Measurements from ENCODE around the gene KLRC2.
"Not testable (repeated sequence)": the region's sequence is repeated elsewhere in the genome, so short reads cannot be mapped to it uniquely, and the experiment has no call there.

KLRC2 gene

DNA sequence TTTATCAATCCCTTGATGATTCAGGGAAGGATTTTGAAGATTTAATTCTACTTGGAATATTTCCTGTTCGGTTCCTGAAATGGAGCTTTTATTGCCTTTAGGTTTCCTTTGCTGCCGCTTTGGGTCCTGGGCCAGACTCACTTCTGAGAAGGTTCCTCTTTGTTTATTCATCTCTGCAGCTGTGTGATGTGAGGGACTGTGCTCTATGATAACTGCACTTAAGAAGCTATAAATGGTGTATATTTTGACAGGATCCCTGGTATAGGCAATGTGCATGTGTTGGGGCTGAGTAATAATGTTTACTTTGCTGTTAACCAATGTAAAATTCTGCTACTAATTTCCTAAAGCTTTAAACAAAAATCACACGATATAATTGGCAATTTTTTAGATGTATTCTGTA is at the start of gene KLRC2:
TSS of gene KLRC2 (minus strand) at position 195 of the 400 bp plus-strand sequence. CDS start at position 171, 24 bp downstream.
- DNase-seq (ENCODE audit: low spot score), result not testable (repeated sequence)

DNA sequence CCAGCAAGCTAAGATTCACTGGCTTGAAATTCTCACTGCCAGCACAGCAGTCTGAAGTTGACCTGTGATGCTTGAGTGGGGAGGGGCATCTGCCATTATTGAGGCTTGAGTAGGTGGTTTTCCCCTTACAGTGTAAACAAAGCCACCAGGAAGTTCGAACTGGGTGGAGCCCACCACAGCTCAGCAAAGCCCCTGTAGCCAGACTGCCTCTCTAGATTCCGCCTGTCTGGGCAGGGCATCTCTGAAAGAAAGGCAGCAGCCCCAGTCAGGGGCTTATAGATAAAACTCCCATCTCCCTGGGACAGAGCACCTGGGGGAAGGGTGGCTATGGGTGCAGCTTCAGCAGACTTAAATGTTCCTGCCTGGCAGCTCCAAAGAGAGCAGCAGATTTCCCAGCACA is 46.1 kb upstream of the KLRC2 start:
- DNase-seq (ENCODE audit: low spot score), result not testable (repeated sequence)

DNA sequence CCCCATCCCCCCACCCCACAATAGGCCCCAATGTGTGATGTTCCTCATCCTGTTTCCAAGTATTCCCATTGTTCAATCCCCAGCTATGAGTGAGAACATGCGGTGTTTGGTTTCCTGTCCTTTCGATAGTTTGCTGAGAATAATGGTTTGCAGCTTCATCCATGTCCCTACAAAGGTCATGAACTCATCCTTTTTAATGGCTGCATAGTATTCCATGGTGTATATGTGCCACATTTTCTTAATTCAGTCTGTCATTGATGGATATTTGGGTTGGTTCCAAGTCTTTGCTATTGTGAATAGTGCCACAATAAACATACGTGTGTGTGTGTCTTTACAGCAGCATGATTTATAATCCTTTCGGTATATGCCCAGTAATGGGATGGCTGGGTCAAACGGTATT is 37.0 kb upstream of the KLRC2 start:
- not testable (repeated sequence) for DNase-seq (ENCODE audit: low spot score)

DNA sequence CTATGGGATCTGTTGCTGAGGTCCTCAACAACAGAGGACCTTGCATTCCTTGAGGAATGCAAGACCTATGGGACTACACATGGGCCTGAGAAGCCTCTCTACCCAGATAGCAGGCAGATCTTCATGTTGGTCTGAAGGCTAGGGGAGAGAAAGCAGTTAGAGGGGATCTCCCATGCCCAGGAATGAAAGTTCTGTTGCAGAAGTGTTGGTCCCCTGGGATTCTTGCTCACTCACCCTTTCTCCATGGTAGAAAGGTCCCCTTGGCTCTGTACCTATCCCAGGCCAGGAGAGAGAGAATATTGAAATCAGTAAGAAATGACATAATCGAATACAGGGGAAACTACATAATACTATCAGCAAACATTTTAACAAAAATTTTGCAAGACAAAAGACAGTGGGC is 33.9 kb upstream of the KLRC2 start:
- no peak for DNase-seq (ENCODE audit: low spot score)

DNA sequence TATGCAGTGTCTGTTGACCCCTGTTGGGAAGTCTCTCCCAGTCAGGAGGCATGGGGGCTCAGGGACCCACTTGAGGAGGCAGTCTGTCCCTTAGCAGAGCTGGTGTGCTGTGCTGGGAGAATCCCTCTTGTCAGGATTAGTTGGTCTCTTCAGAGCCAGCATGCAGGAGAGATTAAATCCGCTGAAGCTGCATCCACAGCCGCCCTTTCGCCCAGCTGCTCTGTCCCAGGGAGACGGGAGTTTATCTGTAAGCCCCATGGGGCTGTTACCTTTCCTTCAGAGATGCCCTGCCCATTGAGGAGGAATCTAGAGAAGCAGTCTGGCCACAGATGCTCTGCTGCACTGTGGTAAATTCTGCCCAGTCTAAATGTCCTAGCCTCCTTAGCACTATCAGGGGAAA is 30.5 kb upstream of the KLRC2 start:
- no peak for DNase-seq (ENCODE audit: low spot score)

DNA sequence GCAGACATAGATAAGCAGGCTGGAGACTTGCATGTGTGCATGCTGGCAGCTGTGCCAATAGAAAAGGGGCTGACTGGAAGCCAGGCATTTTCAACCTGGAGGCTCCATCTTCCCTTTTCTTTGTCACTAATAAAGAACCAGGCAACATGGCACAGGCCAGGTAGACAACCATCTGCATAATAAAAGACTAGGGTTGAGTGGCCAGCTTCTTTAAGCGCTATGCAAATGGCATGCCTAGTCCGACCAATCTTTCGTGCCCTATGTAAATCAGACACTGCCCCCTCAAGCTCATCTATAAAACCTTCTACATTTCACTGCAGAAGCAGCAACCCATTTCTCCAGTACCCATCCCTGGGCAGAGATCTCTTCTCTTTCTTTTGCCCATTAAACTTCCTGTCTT is 21.9 kb upstream of the KLRC2 start:
- no peak for DNase-seq (ENCODE audit: low spot score)

DNA sequence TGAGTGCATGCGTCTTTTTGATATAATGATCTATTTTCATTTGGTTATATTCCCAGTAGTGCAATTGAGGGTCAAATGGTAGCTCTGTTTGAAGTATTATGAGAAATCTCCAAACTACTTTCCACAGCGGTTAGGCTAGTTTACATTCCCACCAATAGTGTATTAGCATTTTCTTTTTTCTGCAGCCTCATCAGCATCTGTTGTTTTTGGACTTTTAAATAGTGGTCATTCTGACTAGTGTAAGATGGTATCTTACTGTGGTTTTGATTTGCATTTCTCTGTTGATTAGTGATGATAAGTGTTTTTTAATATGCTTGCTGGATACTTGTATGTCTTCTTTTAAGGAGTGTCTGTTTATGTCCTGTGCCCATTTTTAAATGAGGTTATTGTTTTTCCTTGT is 21.0 kb upstream of the KLRC2 start:
- DNase-seq (ENCODE audit: low spot score), result no peak

DNA sequence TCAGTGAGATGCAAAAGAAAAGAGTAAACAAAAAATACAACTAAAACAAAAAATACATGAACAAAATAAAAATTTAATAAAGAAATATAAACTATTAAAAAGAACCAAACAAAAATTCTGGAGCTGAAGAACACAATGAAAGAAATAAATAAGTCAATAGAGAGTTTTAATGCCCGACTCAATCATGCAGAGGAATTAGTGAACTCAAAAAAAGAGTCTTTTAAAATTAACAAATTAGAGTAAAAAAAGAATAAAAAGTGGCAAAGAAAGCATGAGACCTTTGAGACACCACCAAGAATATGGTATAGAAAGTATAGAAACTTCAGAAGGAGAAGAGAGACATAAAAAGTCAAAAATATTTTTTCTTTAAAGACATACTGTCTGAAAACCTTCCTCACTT is 20.0 kb upstream of the KLRC2 start:
- no peak for DNase-seq (ENCODE audit: low spot score)

DNA sequence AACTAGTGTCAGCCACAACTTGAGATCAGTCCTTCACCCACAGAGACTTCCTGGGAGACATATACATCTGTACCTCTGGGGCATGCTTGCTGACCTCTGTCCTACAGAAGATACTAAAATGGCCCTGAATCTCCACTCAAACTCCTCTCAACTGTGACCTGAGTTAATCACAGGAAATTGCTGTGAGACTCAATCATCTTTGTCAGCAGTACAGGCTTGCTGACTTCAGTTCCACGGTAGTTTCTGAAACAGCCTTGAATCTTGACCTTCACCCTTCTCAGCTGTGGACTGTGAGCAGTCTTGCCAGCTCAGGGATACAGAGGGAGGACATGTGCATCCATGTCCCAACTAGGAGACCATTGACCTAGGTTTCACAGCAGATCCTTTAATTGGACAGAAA is 18.7 kb upstream of the KLRC2 start:
- peak; percentile 81 for DNase-seq (ENCODE audit: low spot score)

DNA sequence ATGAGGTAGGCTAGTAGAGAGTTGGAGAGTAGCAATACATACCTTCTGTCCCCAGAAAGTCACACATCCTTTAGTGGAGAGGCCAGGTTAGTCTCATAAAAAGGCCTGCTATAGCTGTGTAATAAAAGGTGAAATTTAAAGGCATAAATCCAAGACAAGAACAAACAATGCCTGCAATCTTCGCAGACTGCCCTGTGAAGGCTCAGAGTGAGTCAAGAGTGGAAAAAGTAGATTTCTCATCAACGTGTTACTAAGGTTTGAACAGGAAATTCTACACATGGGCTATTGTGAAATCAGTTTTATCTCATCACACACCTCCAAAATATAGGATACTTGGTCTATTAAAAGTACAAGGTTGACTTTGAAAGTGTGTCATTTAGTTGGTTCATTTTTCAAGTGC is 17.3 kb upstream of the KLRC2 start, which contains the start of gene KLRC1:
TSS of gene KLRC1 (minus strand) at position 222 of the 400 bp plus-strand sequence. CDS start 2,221 bp downstream, outside the sequence.
- peak; percentile 22 for DNase-seq (ENCODE audit: low spot score)

DNA sequence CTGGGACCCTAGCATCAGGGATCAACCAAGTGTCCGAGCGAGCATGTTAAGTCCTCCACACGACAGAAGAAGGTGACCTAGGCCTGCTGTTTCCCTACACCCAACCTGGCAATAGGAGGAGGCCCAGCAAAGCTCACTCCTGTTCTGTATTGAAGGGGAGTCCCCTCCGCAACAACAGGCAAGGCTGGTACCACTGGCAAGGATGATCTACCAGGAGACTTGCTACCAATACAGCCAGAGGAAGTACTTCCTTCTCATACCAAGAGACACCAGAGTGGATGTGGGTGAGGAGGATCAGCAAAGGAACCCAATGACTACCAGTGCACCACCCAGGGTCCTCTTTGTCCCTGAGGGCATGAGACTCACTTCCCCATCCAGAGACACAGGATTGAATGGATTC is 12.4 kb upstream of the KLRC2 start:
- DNase-seq (ENCODE audit: low spot score), result no peak

DNA sequence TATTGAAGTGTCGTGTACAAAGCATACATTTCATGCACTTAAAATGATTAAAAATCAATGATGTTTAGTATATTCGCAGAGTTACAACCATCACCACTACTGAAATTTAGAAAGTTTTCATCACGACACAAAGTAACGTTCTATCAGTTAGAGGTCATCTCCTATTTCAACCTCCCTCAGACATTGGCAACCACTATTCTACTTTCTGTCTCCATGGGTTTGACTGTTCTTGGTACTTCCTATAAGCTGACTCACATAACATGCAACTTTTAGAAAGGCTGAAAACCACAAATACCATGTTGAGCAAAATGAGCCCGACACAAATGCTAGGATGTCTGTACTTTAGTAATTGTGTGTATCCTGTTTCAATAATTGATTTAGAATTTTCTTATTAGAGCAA is 10.2 kb upstream of the KLRC2 start:
- not testable (repeated sequence) for DNase-seq (ENCODE audit: low spot score)

DNA sequence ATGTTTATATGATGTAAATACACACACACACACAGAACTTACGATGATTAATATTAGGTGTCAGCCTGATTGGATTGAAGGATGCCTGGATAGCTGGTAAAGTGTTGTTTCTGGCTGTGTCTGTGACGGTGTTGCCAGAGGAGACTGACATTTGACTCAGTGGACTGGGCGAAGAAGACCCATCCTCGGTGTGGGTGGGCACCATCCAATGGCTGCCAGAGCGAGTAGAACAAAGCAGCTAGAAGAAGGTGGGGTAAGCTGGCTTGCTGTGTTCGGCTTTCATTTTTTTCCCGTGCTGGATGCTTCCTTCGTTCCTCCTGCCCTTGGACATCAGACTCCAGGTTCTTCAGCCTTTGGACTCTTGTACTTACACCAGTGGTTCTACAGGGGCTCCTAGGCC is 5.3 kb upstream of the KLRC2 start:
- not testable (repeated sequence) for DNase-seq (ENCODE audit: low spot score)

DNA sequence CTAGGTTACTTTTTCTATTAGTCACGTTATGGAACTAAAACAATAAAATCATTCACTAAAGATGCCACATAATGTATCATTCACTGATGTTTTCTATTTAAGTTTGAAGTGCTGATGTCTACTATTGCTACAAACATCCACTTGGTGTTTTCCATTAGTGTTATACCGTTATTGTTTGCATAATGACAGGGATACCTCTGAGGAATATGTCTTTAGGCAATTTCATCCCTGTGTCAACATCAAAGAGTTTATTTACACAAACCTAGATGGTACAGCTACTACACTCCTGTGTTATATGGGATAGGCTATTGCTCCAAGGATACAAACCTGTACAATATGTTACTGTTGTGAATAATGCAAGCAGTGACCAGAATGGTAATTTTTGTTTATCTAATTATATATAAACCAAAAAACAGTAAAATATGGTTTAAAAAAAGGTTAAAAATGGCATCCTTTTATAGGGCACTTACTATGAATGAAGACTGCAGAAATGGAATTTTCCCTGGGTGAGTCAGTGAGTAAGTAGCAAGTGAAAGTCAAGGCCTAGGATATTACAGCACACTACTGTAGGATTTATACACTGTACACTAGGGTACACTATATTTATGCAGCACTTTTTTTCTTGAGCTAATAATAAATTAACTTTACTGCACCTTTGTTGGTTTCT is 3.9 kb upstream of the KLRC2 start:
- not testable (repeated sequence) for DNase-seq (ENCODE audit: low spot score)

DNA sequence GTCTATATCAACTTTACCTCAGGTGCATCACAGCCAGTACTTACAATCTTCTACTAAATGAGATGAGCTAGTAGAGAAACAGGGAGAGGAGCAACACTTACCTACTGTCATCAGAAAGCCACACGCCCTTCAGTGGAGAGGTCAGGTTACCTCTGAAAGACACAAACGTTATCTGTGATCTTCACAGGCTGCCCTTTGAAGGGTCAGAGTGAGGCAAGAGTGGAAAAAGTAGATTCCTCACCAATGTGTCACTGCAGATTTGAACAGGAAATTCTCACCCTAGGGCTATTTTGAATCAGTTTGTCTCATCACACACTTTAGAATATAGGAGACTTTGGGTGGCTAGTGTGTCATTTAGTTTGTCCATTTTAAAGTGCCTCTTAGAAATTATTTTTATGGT is 1.8 kb upstream of the KLRC2 start:
- DNase-seq (ENCODE audit: low spot score), result not testable (repeated sequence)

DNA sequence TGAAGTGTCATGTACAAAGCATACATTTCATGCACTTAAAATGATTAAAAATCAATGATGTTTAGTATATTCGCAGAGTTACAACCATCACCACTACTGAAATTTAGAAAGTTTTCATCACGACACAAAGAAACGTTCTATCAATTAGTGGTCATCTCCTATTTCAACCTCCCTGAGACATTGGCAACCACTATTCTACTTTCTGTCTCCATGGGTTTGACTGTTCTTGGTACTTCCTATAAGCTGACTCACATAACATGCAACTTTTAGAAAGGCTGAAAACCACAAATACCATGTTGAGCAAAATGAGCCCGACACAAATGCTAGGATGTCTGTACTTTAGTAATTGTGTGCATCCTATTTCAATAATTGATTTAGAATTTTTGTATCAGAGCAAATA is 5.2 kb downstream of the KLRC2 start:
- DNase-seq (ENCODE audit: low spot score), result not testable (repeated sequence)

DNA sequence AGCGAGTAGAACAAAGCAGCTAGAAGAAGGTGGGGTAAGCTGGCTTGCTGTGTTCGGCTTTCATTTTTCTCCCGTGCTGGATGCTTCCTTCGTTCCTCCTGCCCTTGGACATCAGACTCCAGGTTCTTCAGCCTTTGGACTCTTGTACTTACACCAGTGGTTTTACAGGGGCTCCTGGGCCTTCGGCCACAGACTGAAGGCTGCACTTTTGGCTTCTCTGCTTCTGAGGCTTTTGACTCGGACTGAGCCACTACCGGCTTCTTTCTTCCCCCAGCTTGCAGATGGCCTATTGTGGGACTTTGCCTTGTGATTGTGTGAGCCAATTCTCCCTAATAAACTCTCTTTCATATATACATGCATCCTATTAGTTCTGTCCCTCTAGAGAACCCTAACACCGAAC is 9.9 kb downstream of the KLRC2 start:
- not testable (repeated sequence) for DNase-seq (ENCODE audit: low spot score)

DNA sequence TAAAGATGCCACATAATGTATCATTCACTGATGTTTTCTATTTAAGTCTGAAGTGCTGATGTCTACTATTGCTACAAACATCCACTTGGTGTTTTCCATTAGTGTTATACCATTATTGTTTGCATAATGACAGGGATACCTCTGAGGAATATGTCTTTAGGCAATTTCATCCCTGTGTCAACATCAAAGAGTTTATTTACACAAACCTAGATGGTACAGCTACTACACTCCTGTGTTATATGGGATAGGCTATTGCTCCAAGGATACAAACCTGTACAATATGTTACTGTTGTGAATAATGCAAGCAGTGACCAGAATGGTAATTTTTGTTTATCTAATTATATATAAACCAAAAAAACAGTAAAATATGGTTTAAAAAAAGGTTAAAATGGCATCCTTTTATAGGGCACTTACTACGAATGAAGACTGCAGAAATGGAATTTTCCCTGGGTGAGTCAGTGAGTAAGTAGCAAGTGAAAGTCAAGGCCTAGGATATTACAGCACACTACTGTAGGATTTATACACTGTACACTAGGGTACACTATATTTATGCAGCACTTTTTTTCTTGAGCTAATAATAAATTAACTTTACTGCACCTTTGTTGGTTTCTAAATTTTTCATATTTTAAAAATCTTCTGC is 11.4 kb downstream of the KLRC2 start:
- not testable (repeated sequence) for DNase-seq (ENCODE audit: low spot score)

DNA sequence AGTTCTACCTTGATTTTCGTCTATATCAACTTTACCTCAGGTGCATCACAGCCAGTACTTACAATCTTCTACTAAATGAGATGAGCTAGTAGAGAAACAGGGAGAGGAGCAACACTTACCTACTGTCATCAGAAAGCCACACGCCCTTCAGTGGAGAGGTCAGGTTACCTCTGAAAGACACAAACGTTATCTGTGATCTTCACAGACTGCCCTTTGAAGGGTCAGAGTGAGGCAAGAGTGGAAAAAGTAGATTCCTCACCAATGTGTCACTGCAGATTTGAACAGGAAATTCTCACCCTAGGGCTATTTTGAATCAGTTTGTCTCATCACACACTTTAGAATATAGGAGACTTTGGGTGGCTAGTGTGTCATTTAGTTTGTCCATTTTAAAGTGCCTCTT is 13.7 kb downstream of the KLRC2 start:
- DNase-seq (ENCODE audit: low spot score), result not testable (repeated sequence)

DNA sequence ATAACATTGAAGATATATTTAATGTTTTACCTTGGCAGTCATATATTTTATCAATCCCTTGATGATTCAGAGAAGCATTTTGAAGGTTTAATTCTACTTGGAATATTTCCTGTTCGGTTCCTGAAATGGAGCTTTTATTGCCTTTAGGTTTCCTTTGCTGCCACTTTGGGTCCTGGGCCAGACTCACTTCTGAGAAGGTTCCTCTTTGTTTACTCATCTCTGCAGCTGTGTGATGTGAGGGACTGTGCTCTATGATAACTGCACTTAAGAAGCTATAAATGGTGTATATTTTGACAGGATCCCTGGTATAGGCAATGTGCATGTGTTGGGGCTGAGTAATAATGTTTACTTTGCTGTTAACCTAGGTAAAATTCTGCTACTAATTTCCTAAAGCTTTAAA is 15.5 kb downstream of the KLRC2 start, which contains the start of gene KLRC3:
TSS of gene KLRC3 (minus strand) at position 262 of the 400 bp plus-strand sequence. CDS start at position 217, 45 bp downstream.
- not testable (repeated sequence) for DNase-seq (ENCODE audit: low spot score)

DNA sequence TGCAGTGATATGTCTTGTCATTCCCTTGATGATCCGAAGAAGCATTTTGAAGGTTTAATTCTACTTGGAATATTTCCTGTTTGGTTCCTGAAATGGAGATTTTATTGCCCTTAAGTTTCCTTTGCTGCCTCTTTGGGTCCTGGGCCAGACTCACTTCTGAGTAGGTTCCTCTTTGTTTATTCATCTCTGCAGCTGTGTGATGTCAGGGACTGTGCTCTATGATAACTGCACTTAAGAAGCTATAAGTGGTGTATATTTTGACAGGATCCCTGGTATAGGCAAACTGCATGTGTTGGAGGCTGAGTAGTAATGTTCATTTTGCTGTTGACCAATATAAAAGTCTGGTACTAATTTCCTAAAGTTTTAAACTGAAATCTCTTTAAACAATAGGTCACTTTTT is 26.4 kb downstream of the KLRC2 start, which contains the start of gene KLRC4:
TSS of gene KLRC4 (minus strand) at position 366 of the 400 bp plus-strand sequence. CDS start at position 184, 182 bp downstream.
- DNase-seq (ENCODE audit: low spot score), result no peak

DNA sequence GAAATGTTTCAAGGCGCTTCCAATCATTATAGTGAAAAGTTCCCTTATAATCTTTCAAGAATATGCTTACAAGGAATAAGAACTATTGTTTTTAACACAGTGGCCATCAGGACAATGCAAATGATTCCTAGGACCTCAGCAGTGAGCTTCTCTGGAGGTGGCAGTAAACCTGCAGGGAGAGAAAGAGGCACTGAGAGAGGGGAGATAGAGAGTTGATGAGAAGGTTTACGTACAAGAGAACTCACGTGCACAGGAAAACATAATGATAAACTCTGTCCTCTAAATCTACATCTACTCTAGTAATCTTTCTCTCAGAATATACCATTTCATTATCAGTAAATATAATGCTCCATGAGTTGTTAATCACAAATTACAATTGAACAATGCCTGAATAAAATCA is 27.0 kb downstream of the KLRC2 start:
- no peak for DNase-seq (ENCODE audit: low spot score)

DNA sequence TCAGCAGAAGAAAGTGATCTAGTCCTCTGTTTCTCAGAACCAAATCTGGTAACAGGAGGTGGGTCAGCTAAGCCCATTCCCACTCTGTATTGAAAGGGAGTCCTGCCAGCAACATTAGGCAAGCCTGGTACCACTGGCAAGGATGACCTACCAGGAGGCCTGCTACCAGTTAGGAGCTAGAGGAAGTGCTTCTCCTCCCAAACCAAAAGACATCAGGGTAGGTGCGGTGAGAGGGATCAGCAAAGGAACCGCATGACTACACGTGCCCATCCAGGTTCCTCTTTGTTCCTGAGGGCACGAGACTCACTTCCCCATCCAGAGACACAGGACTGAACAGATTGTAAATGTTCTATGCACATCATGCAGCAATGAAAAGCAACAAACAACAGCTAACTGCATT is 29.1 kb downstream of the KLRC2 start:
- no peak for DNase-seq (ENCODE audit: low spot score)
